Measurements from ENCODE around the gene KIAA1191. TPM values are rescaled to one million over a fixed set of nuclear protein-coding genes. Genes with fewer than 3 reads are reported as not detected.

KIAA1191 gene
- total and polyA plus RNA-seq, 2 of the 8 experiments (the other 6 are each of a cell fraction or from before 2014, with no cell fraction given) = 86.4 to 88.0 TPM

GRCh38 chr5:176373100-176373818, 11.7 kb upstream of the KIAA1191 start (continued):
- TF ChIP-seq TBP (IDR thresholded peaks at IDR 0.05; ENCODE audit: low read depth, low read length) = no peak
- no peak for TF ChIP-seq POLR2A (IDR thresholded peaks at IDR 0.05; ENCODE audit: control extremely low read depth in 1 of 2, low read depth in 2 of 2, low read length in 2 of 2)
- TF ChIP-seq SRF (IDR thresholded peaks at IDR 0.05; ENCODE audit: low read depth, low read length) = no peak
- no peak for TF ChIP-seq JUN (IDR thresholded peaks at IDR 0.05; ENCODE audit: low read depth, low read length)
- TF ChIP-seq SP4 (IDR thresholded peaks at IDR 0.05; ENCODE audit: low read length) = no peak
- no peak for TF ChIP-seq EGR1 (IDR thresholded peaks at IDR 0.05; ENCODE audit: borderline replicate concordance, low read depth, low read length)
- no peak for TF ChIP-seq ATF3 (IDR thresholded peaks at IDR 0.05; ENCODE audit: insufficient read depth, low read depth, low read length)
